Mesenchymal stem cell (in vitro differentiated cells and primary cell): ENCODE data around the gene EPM2A.

Experiments
- DNase-seq: peaks from one replicate; pipeline ENCODE4 v3.0.0-alpha.2; 2013
- H2AFZ ChIP-seq: one replicate; pipeline ENCODE4 v1.6.1; 2013; ENCODE audit warnings: low read depth, mild to moderate bottlenecking, control low read depth, inconsistent platforms, low read length, moderate library complexity
- H2AK5ac ChIP-seq: 2 replicates; pipeline ENCODE4 v1.6.1; 2013; ENCODE audit warnings: low read length, moderate library complexity, mild to moderate bottlenecking, inconsistent platforms; ENCODE audit not compliant: severe bottlenecking
- H2BK120ac ChIP-seq: one replicate; pipeline ENCODE4 v1.6.1; 2013; ENCODE audit warnings: low read depth, mild to moderate bottlenecking, inconsistent platforms, low read length, moderate library complexity
- H2BK12ac ChIP-seq, 2 experiments: one replicate each; pipeline ENCODE4 v1.6.1; 2013; ENCODE audit warnings: inconsistent platforms in 2 of 2, low read length in 2 of 2, mild to moderate bottlenecking in 2 of 2, moderate library complexity in 2 of 2, control low read depth in 1 of 2
- H2BK15ac ChIP-seq: one replicate; pipeline ENCODE4 v1.6.1; 2013; ENCODE audit warnings: mild to moderate bottlenecking, low read depth, inconsistent platforms; ENCODE audit not compliant: poor library complexity, severe bottlenecking
- H2BK5ac ChIP-seq: 2 replicates; pipeline ENCODE4 v1.6.1; 2013; ENCODE audit warnings: low read depth, mild to moderate bottlenecking, low read length, control low read depth, inconsistent platforms; ENCODE audit not compliant: poor library complexity, severe bottlenecking
- H3K14ac ChIP-seq, 2 experiments: one replicate each; pipeline ENCODE4 v1.6.1; 2013; ENCODE audit warnings: inconsistent platforms in 2 of 2, low read length in 2 of 2, control low read depth in 1 of 2, mild to moderate bottlenecking in 1 of 2, moderate library complexity in 1 of 2
- H3K18ac ChIP-seq, 2 experiments: one replicate each; pipeline ENCODE4 v1.6.1; 2013; ENCODE audit warnings: inconsistent platforms in 2 of 2, low read length in 2 of 2, control low read depth in 1 of 2, low read depth in 1 of 2, mild to moderate bottlenecking in 1 of 2
- H3K23ac ChIP-seq, 2 experiments: one replicate each; pipeline ENCODE4 v1.6.1; 2013; ENCODE audit warnings: inconsistent platforms in 2 of 2, low read length in 2 of 2, mild to moderate bottlenecking in 2 of 2, moderate library complexity in 2 of 2, control low read depth in 1 of 2
- H3K27ac ChIP-seq: 2 replicates; pipeline ENCODE4 v1.5.1; 2013; ENCODE audit warnings: mild to moderate bottlenecking, moderate library complexity, low read length, control low read depth, inconsistent platforms; ENCODE audit not compliant: poor library complexity, severe bottlenecking
- H3K27me3 ChIP-seq, 2 experiments: 2 replicates each; pipeline versions ENCODE4 v1.6.1 to v1.7.0; 2013; ENCODE audit warnings: low read length in 2 of 2, mild to moderate bottlenecking in 2 of 2, moderate library complexity in 2 of 2, control low read depth in 1 of 2, inconsistent platforms in 1 of 2; ENCODE audit not compliant: control insufficient read depth in 1 of 2, insufficient read depth in 1 of 2
- H3K36me3 ChIP-seq, 2 experiments: 2 replicates each; pipeline versions ENCODE4 v1.6.1 to v1.7.0; 2013; ENCODE audit warnings: low read length in 2 of 2, control low read depth in 1 of 2, inconsistent platforms in 1 of 2, low read depth in 1 of 2, mild to moderate bottlenecking in 1 of 2; ENCODE audit not compliant: insufficient read depth in 2 of 2, control insufficient read depth in 1 of 2
- H3K4ac ChIP-seq, 2 experiments: one replicate each; pipeline ENCODE4 v1.6.1; 2013; ENCODE audit warnings: inconsistent platforms in 2 of 2, low read length in 2 of 2, mild to moderate bottlenecking in 2 of 2, moderate library complexity in 2 of 2, control low read depth in 1 of 2, low read depth in 1 of 2
- H3K4me1 ChIP-seq: 2 replicates; pipeline ENCODE4 v1.6.1; 2013; ENCODE audit warnings: low read depth, low read length, control low read depth; ENCODE audit not compliant: control insufficient read depth, insufficient read depth
- H3K4me2 ChIP-seq: 2 replicates; pipeline ENCODE4 v1.6.1; 2013; ENCODE audit warnings: low read length, mild to moderate bottlenecking, inconsistent platforms; ENCODE audit not compliant: poor library complexity, severe bottlenecking
- H3K4me3 ChIP-seq, 2 experiments: 2 replicates each; pipeline versions ENCODE4 v1.5.1 to v1.7.0; 2013; ENCODE audit warnings: low read length in 2 of 2, mild to moderate bottlenecking in 2 of 2, control low read depth in 1 of 2, low read depth in 1 of 2; ENCODE audit not compliant: insufficient read depth in 1 of 2
- H3K79me1 ChIP-seq: replicated peaks from 2 replicates; pipeline ENCODE4 v1.6.1; 2013; ENCODE audit warnings: mild to moderate bottlenecking, control low read depth, low read length, inconsistent platforms; ENCODE audit not compliant: poor library complexity, severe bottlenecking
- H3K9ac ChIP-seq: 2 replicates; pipeline ENCODE4 v1.7.0; 2013; ENCODE audit warnings: mild to moderate bottlenecking, low read length, moderate library complexity
- H3K9me3 ChIP-seq: 2 replicates; pipeline ENCODE4 v1.7.0; 2013; ENCODE audit warnings: mild to moderate bottlenecking, low read length; ENCODE audit not compliant: control insufficient read depth
- H4K8ac ChIP-seq: one replicate; pipeline ENCODE4 v1.6.1; 2013; ENCODE audit warnings: inconsistent platforms, mild to moderate bottlenecking, low read length, moderate library complexity
- H4K91ac ChIP-seq: one replicate; pipeline ENCODE4 v1.6.1; 2013; ENCODE audit warnings: mild to moderate bottlenecking, low read length, inconsistent platforms
- WGBS: methylation state at CpG from one replicate; pipeline ENCODE4 v1.1.7; 2013; ENCODE audit warnings: mixed read lengths; 5-methylcytosine and 5-hydroxymethylcytosine counted together

The EPM2A gene

GRCh38 chr6:145600299-145600698 is 135.0 kb downstream of the EPM2A start:
- Histone ChIP-seq H3K4me3 (no peak overlapping the region), H3K4me1 (no peaks in the 10 kb centered on the region), H3K79me1 (no peaks in the 10 kb centered on the region), H3K4me2 (no peak overlapping the region), H2BK5ac (no peak overlapping the region), H2BK15ac (no peak overlapping the region), H2BK12ac (no peak overlapping the region), H3K23ac (no peak overlapping the region), H4K8ac (no peak overlapping the region), H2AFZ (no peak overlapping the region), H3K27me3 (no peaks in the 10 kb centered on the region), H2AK5ac (no peak overlapping the region), H3K27ac (no peak overlapping the region), H3K4ac (no peak overlapping the region), H3K9me3 (no peaks in the 10 kb centered on the region), H3K14ac (no peak overlapping the region), H3K9ac (no peak overlapping the region), H3K18ac (no peak overlapping the region), H3K36me3 (no peaks in the 10 kb centered on the region), H2BK120ac (no peak overlapping the region), H4K91ac (no peak overlapping the region)
- no peak for DNase-seq
- WGBS: no CpG with 5 or more reads among the region's 2 CpGs

- Histone ChIP-seq H3K18ac (no peak overlapping the region), H3K4me1 (no peaks in the 10 kb centered on the region), H3K27ac (no peak overlapping the region), H2BK12ac (no peak overlapping the region), H4K8ac (no peak overlapping the region), H3K27me3 (no peaks in the 10 kb centered on the region), H3K9me3 (no peaks in the 10 kb centered on the region), H3K9ac (no peak overlapping the region), H3K4me2 (no peak overlapping the region), H3K23ac (no peak overlapping the region), H4K91ac (no peak overlapping the region), H3K14ac (no peak overlapping the region), H2BK5ac (no peak overlapping the region), H2BK15ac (no peak overlapping the region), H2AFZ (no peak overlapping the region), H3K79me1 (no peaks in the 10 kb centered on the region), H2BK120ac (no peak overlapping the region), H3K4ac (no peak overlapping the region), H3K4me3 (no peak overlapping the region), H2AK5ac (no peak overlapping the region), H3K36me3 (no peaks in the 10 kb centered on the region)
- WGBS: 95% methylated on average over 1 of the region's 1 CpG
- no peak for DNase-seq
These were observed 146.3 kb downstream of the EPM2A start for GRCh38 chr6:145588981-145589380.

GRCh38 chr6:145587334-145587733 is 148.0 kb downstream of the EPM2A start:
- no peak for DNase-seq

GRCh38 chr6:145583753-145584152 is 151.6 kb downstream of the EPM2A start:
- Histone ChIP-seq H3K36me3 (no peaks in the 10 kb centered on the region), H3K4ac (no peak overlapping the region), H2BK15ac (no peak overlapping the region), H3K14ac (peak overlapping the region in 1 of 2 experiments; percentile 94), H3K27ac (no peak overlapping the region), H2AFZ (no peak overlapping the region), H4K91ac (no peak overlapping the region), H3K18ac (no peak overlapping the region), H2AK5ac (no peak overlapping the region), H2BK5ac (no peak overlapping the region), H3K4me1 (no peaks in the 10 kb centered on the region), H3K9ac (no peak overlapping the region), H2BK12ac (no peak overlapping the region), H2BK120ac (no peak overlapping the region), H3K4me2 (no peak overlapping the region), H3K23ac (peak overlapping the region in 1 of 2 experiments; percentile 46), H3K27me3 (no peaks in the 10 kb centered on the region), H4K8ac (no peak overlapping the region), H3K4me3 (no peak overlapping the region), H3K9me3 (peaks cover 9% of the 10 kb centered on the region), H3K79me1 (no peaks in the 10 kb centered on the region)
- no peak for DNase-seq
- 89% methylated on average over 3 of the region's 3 CpGs for WGBS

More at GRCh38 chr6:145587334-145587733, 148.0 kb downstream of the EPM2A start:
- Histone ChIP-seq H3K18ac (no peak overlapping the region), H3K14ac (no peak overlapping the region), H3K4me2 (no peak overlapping the region), H3K9me3 (peaks cover 4% of the 10 kb centered on the region), H2BK15ac (no peak overlapping the region), H3K4ac (no peak overlapping the region), H3K36me3 (no peaks in the 10 kb centered on the region), H4K8ac (no peak overlapping the region), H3K79me1 (no peaks in the 10 kb centered on the region), H2BK5ac (no peak overlapping the region), H4K91ac (no peak overlapping the region), H3K27me3 (no peaks in the 10 kb centered on the region), H2AK5ac (no peak overlapping the region), H3K23ac (no peak overlapping the region), H3K9ac (no peak overlapping the region), H3K27ac (no peak overlapping the region), H2AFZ (no peak overlapping the region), H2BK12ac (no peak overlapping the region), H3K4me3 (no peak overlapping the region), H3K4me1 (no peaks in the 10 kb centered on the region), H2BK120ac (no peak overlapping the region)
